CD4-positive, alpha-beta T cell treated with Interleukin-21 for 1 hour (primary cell): Measurements from ENCODE around the gene DOCK7.
A peak's percentile ranks its signal among the peaks of the same experiment; 100 is the strongest.

Experiments
- DNase-seq: peaks from one replicate; pipeline ENCODE4 v3.0.0-alpha.2; 2020

The DOCK7 gene

GRCh38 chr1:62523860-62524259 lies 164.3 kb downstream of the DOCK7 start:
- no peak for DNase-seq

- no peak for DNase-seq
These were observed 171.6 kb downstream of the DOCK7 start for GRCh38 chr1:62516600-62516999.

GRCh38 chr1:62514746-62515423 lies 173.3 kb downstream of the DOCK7 start:
- no peak for DNase-seq

- no peak for DNase-seq
These were observed 175.2 kb downstream of the DOCK7 start for GRCh38 chr1:62513013-62513412.

GRCh38 chr1:62509028-62509427 lies 179.2 kb downstream of the DOCK7 start:
- no peak for DNase-seq

- DNase-seq = peak; percentile 35
These were observed 179.9 kb downstream of the DOCK7 start for GRCh38 chr1:62508187-62508758.

- DNase-seq = no peak
These were observed 188.0 kb downstream of the DOCK7 start for GRCh38 chr1:62500210-62500609.

- DNase-seq = no peak
These were observed 194.0 kb downstream of the DOCK7 start for GRCh38 chr1:62494137-62494536.

GRCh38 chr1:62493656-62494055 lies 194.5 kb downstream of the DOCK7 start:
- DNase-seq = no peak

- no peak for DNase-seq
These were observed 195.7 kb downstream of the DOCK7 start for GRCh38 chr1:62492521-62492920.

- DNase-seq = no peak
These were observed 200.2 kb downstream of the DOCK7 start for GRCh38 chr1:62487956-62488355.

GRCh38 chr1:62484824-62485468 lies 203.2 kb downstream of the DOCK7 start:
- no peak for DNase-seq

- DNase-seq = no peak
These were observed 206.5 kb downstream of the DOCK7 start for GRCh38 chr1:62481681-62482080.

- DNase-seq = no peak
These were observed 211.5 kb downstream of the DOCK7 start for GRCh38 chr1:62476525-62477219.

GRCh38 chr1:62467092-62467491 lies 221.1 kb downstream of the DOCK7 start:
- no peak for DNase-seq

GRCh38 chr1:62462370-62462769 lies 225.8 kb downstream of the DOCK7 start:
- no peak for DNase-seq

GRCh38 chr1:62457955-62458354 lies 230.2 kb downstream of the DOCK7 start:
- no peak for DNase-seq

GRCh38 chr1:62452951-62453350 lies 235.2 kb downstream of the DOCK7 start:
- no peak for DNase-seq

- DNase-seq = no peak
These were observed 237.9 kb downstream of the DOCK7 start for GRCh38 chr1:62450301-62450700.

- DNase-seq = no peak
These were observed 239.8 kb downstream of the DOCK7 start for GRCh38 chr1:62448221-62448933.

- DNase-seq = no peak
These were observed 243.5 kb downstream of the DOCK7 start for GRCh38 chr1:62444701-62445100.

- no peak for DNase-seq
These were observed 248.4 kb downstream of the DOCK7 start for GRCh38 chr1:62439652-62440371.
